GM23248 (cell line): ENCODE measurements around the gene TEAD1.

ENCODE experiments used
- EZH2 ChIP-seq: fragments of 200-600 bp; sonication (generic); IDR thresholded peaks from 2 replicates; pipeline ENCODE4 v1.6.1; 2018; ENCODE audit warnings: antibody characterized with exemption, mild to moderate bottlenecking; ENCODE audit not compliant: insufficient read depth, poor library complexity, severe bottlenecking
- EZH2phosphoT487 ChIP-seq: fragments of 200-600 bp; sonication (generic); IDR thresholded peaks from 2 replicates; pipeline ENCODE4 v1.6.1; 2018; ENCODE audit warnings: antibody characterized with exemption, moderate library complexity, mild to moderate bottlenecking, low read depth; ENCODE audit not compliant: insufficient read depth

- TF ChIP-seq EZH2: no peak
- TF ChIP-seq EZH2phosphoT487: no peak
Observed at GRCh38 chr11:12893787-12894672, 219.8 kb downstream of the TEAD1 start.
